ENCODE data around the gene SHISA8.

SHISA8 gene

DNA sequence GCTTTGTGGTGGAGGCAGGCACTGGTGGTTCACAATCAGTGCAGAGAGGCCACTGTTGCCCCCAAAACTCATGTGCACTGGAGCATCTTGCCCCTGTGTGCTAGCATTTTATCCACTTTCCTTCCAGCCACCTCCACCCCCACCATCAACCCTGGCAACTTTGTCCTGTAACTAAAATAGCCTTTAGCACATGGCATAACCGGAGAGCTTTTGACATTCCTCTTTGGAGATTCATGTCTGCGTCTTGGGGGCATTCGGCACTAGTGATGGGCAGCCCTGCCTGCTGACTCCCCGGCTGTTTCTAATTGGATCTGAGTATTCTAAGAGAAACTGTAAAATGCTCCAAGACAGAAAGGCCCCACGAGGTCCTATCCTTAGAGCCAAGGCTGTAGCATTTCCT, 15.8 kb downstream of the SHISA8 start:
- no peak for DNase-seq (ENCODE audit: low spot score)
- TF ChIP-seq, protein P1, sequence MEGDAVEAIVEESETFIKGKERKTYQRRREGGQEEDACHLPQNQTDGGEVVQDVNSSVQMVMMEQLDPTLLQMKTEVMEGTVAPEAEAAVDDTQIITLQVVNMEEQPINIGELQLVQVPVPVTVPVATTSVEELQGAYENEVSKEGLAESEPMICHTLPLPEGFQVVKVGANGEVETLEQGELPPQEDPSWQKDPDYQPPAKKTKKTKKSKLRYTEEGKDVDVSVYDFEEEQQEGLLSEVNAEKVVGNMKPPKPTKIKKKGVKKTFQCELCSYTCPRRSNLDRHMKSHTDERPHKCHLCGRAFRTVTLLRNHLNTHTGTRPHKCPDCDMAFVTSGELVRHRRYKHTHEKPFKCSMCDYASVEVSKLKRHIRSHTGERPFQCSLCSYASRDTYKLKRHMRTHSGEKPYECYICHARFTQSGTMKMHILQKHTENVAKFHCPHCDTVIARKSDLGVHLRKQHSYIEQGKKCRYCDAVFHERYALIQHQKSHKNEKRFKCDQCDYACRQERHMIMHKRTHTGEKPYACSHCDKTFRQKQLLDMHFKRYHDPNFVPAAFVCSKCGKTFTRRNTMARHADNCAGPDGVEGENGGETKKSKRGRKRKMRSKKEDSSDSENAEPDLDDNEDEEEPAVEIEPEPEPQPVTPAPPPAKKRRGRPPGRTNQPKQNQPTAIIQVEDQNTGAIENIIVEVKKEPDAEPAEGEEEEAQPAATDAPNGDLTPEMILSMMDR (IDR thresholded peaks at IDR 0.05; ENCODE audit: extremely low read depth, missing control alignments), result no peak

DNA sequence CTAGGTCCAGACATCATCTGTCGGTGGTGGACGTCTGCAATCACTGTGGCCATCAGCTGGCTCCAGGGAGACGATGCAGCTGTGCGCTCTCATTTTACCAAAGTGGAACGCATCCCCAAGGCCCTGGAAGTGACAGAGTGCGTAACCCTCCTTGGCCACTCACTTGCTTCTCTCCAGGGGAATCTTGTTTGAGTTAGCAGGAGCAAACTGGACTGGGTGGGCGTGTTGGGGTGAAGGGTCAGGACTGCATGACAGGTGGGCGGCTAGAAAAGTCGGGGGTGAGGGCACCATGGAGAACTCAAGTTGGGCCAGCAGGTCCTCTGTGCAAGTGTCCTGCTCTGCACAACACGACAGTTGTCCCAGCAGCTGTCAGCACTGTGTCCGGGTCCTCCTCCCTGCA, 16.2 kb downstream of the SHISA8 start:
- TF ChIP-seq, protein P1 (IDR thresholded peaks at IDR 0.05; ENCODE audit: extremely low read depth, missing control alignments), result no peak

DNA sequence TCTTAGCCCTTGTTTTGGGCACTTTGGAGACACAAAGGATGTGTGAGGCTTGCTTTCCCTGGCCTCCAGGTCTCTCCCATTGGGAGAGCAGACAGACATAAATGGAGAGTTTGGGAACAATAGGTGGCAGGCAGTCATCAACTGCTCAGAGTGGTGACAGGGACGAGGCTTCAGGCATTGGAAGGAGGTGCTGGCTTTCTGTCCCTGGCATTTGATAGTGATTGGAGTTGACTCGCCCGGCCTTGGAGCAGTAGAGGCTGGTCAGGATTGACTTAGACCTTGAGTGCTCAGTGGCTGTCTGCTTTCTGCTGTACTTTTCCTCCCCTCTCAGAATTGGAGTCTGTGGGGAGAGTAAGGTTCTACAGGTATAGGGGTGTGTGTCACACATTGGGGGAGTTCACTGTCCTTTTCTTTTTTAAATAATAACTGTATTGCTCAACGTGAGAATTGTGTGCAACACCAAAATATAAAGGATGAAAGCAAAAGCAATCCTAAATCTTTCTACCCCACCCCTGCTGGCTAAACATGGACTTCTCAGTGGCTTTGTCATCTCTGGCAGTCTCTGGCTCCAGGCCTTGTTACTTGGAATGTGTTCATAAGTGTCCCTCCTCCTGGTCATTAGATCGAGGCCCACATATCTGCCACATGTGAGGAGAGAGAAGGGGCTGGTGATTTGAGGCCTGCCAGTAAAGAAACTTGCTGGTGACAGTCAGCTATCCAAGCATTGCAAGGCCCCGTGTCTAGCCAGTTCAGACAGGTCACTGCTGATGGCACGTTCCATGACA, 21.1 kb downstream of the SHISA8 start:
- TF ChIP-seq, protein P1 (IDR thresholded peaks at IDR 0.05; ENCODE audit: extremely low read depth, missing control alignments), result no peak

More for the DNA sequence above, 16.2 kb downstream of the SHISA8 start:
- no peak for DNase-seq (ENCODE audit: low spot score)

DNA sequence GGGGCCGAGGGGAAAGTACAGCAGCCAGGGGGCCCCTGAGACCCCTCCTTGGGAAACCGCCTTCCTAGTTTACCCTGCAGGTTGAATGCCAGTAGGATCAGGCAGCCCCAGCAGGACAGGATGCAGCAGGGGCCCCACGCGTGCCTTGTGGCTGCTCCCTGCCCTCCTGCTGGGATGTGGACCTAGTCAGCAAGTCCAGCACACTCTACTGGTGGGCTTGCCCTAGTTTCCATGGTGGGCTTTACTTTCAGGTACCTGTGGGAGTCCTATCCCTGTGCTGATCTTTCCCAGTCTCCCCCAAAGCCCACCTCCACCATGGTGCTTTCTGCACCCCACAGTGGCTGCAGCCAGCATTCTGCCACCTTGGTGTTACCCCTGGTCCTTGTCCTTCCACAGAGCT, 22.2 kb downstream of the SHISA8 start:
- DNase-seq (ENCODE audit: low spot score), result no peak
- TF ChIP-seq, protein P1 (IDR thresholded peaks at IDR 0.05; ENCODE audit: extremely low read depth, missing control alignments), result no peak

More for the DNA sequence above, 21.1 kb downstream of the SHISA8 start:
- no peak for DNase-seq (ENCODE audit: low spot score)

DNA sequence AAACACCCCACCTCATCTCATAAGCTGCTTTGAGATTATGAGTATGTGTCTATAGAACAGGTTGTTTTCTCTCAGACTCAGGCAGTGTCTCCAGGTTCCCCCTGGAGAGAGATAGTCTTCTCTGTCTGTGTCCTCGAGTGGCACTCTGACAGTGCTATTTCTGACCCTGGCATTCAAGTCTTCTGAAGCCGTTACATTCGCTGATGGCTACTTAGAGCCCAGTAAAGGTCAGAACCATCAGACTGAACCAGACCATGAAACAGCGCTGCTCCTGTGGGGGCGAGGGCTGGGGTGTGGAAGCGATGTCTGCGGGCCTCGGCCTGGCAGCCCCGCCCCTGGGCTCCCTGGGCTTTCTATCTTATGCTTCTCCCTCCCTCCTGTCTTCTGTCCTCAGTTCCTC, 23.5 kb downstream of the SHISA8 start:
- DNase-seq (ENCODE audit: low spot score), result no peak
- TF ChIP-seq, protein P1 (IDR thresholded peaks at IDR 0.05; ENCODE audit: extremely low read depth, missing control alignments), result no peak

DNA sequence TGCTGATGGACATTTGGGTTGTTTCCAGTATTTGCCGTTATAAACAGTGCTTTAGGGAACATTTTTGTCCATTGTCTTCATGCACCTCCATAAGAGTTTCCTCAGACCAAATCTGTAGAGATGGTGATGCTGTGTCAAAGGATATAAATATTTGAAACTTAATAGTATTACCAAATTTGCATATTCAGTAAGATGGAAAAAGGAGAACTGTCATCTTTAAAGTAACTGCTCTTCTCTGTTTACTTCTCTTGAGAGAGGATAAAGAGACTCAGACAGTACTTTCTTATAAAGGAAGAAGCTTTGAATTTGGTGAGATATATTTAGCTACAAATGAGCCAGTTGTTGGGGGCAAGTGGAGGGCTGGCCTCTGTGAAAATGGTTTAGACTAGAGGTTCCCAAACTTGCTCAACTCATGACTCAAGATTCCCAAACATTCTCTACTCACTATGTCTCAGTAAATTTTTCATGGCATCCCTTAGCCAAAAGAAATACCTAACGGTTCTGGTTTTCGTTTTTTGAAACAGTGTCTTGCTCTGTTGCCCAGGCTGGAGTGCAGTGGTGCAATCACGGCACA, 26.2 kb downstream of the SHISA8 start:
- TF ChIP-seq, protein P1 (IDR thresholded peaks at IDR 0.05; ENCODE audit: extremely low read depth, missing control alignments), result no peak
- no peak for DNase-seq (ENCODE audit: low spot score)

DNA sequence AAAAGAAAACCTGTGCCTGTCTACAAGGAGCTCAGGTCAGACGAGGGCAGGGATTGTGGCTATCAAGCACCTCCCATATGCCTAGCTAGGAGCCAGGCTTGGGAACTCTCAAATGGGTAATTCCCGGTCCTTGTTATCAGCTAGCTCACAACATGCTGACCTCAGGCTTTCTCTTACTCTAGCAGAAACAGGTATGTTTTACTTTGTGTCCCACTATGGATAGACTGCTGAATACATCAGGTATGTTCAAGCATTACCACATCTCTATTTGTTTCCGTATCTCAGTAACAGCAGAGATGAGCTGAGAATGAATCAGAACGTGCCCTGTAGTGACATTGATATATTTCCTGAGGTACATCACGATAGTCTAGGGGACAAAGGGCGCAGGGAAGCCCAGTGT, 29.4 kb downstream of the SHISA8 start:
- TF ChIP-seq, protein P1 (IDR thresholded peaks at IDR 0.05; ENCODE audit: extremely low read depth, missing control alignments), result no peak
- DNase-seq (ENCODE audit: low spot score), result no peak

Measured in GM20000 (cell line).